Measurements from ENCODE around the gene SLC5A2.
"Not testable (repeated sequence)": the region's sequence is repeated elsewhere in the genome, so short reads cannot be mapped to it uniquely, and the experiment has no call there.

Gene SLC5A2

GRCh38 chr16:31521368-31521767 is 38.4 kb downstream of the SLC5A2 start:
- no peaks in the 10 kb centered on the region for H3K4me1 ChIP-seq (ENCODE audit: control insufficient read depth, insufficient read depth, low read length)
- TF ChIP-seq HOXD13 (CRISPR knock-in tag; IDR thresholded peaks at IDR 0.05; ENCODE audit: borderline replicate concordance) (no peak), ZNF639 (tag by site-specific recombination; IDR thresholded peaks at IDR 0.05) (no peak), ZNF654 (tag by site-specific recombination; IDR thresholded peaks at IDR 0.05; ENCODE audit: low read depth) (no peak), GLIS1 (tag by site-specific recombination; IDR thresholded peaks at IDR 0.05) (no peak), ZNF664 (tag by site-specific recombination; IDR thresholded peaks at IDR 0.05) (no peak)
- CTCF ChIA-PET = interaction anchor here (0.7 kb wide), 1 partner anchor 69 kb away, joined by 3 read pairs; no protein-coding TSS in a partner anchor
- no peaks in the 10 kb centered on the region for H3K9me3 ChIP-seq (ENCODE audit: control insufficient read depth, insufficient read depth, low read depth, low read length)
- no peak overlapping the region for H3K4me3 ChIP-seq (ENCODE audit: low read depth, low read length)
- POLR2A ChIA-PET = no interaction called here
- no peak overlapping the region for H3K27ac ChIP-seq (ENCODE audit: extremely low read depth, low read depth, low read length)
- H3K36me3 ChIP-seq (ENCODE audit: control insufficient read depth in 2 of 2, insufficient read depth in 1 of 2, low read length in 2 of 2) = no peaks in the 10 kb centered on the region

GRCh38 chr16:31522071-31522470 is 39.1 kb downstream of the SLC5A2 start:
- Histone ChIP-seq H3K4me1 (ENCODE audit: control insufficient read depth, insufficient read depth, low read length) (no peaks in the 10 kb centered on the region), H3K4me3 (ENCODE audit: low read depth, low read length) (no peak overlapping the region), H3K27ac (ENCODE audit: extremely low read depth, low read depth, low read length) (no peak overlapping the region), H3K9me3 (ENCODE audit: control insufficient read depth, insufficient read depth, low read depth, low read length) (no peaks in the 10 kb centered on the region), H3K36me3 (ENCODE audit: control insufficient read depth in 2 of 2, insufficient read depth in 1 of 2, low read length in 2 of 2) (no peaks in the 10 kb centered on the region)
- ChIA-PET POLR2A (interaction anchor here (0.6 kb wide), 1 partner anchor 14 kb away, joined by 3 read pairs; the partner anchor contains the start of gene RUSF1), CTCF (no interaction called here)
- TF ChIP-seq ZNF335 (tag by site-specific recombination; conservative IDR thresholded peaks at IDR 0.05) (no peak), TSHZ1 (tag by site-specific recombination; IDR thresholded peaks at IDR 0.05; ENCODE audit: borderline replicate concordance) (no peak), ZNF175 (tag by site-specific recombination; IDR thresholded peaks at IDR 0.05) (no peak), ZNF768 (tag by site-specific recombination; IDR thresholded peaks at IDR 0.05) (no peak), ZNF654 (tag by site-specific recombination; IDR thresholded peaks at IDR 0.05; ENCODE audit: low read depth) (no peak), ZNF488 (tag by site-specific recombination; IDR thresholded peaks at IDR 0.05) (no peak), ZNF701 (tag by site-specific recombination; IDR thresholded peaks at IDR 0.05) (no peak)

- CTCF ChIA-PET; H3K4me3 ChIP-seq (ENCODE audit: low read depth, low read length); POLR2A ChIA-PET; H3K27ac ChIP-seq (ENCODE audit: extremely low read depth, low read depth, low read length); H3K36me3 ChIP-seq (ENCODE audit: control insufficient read depth in 2 of 2, insufficient read depth in 1 of 2, low read length in 2 of 2); H3K4me1 ChIP-seq (ENCODE audit: control insufficient read depth, insufficient read depth, low read length); H3K9me3 ChIP-seq (ENCODE audit: control insufficient read depth, insufficient read depth, low read depth, low read length): not testable (repeated sequence)
These were observed 40.8 kb downstream of the SLC5A2 start for GRCh38 chr16:31523768-31524167.

- no peak overlapping the region for H3K4me3 ChIP-seq (ENCODE audit: low read depth, low read length)
- no peaks in the 10 kb centered on the region for H3K9me3 ChIP-seq (ENCODE audit: control insufficient read depth, insufficient read depth, low read depth, low read length)
- H3K27ac ChIP-seq (ENCODE audit: extremely low read depth, low read depth, low read length) = no peak overlapping the region
- H3K36me3 ChIP-seq (ENCODE audit: control insufficient read depth in 2 of 2, insufficient read depth in 1 of 2, low read length in 2 of 2) = no peaks in the 10 kb centered on the region
- H3K4me1 ChIP-seq (ENCODE audit: control insufficient read depth, insufficient read depth, low read length) = no peaks in the 10 kb centered on the region
- ChIA-PET CTCF (no interaction called here), POLR2A (no interaction called here)
- TF ChIP-seq ZNF19 (tag by site-specific recombination; IDR thresholded peaks at IDR 0.05; ENCODE audit: low read depth) = no peak
- TF ChIP-seq ZNF768 (tag by site-specific recombination; IDR thresholded peaks at IDR 0.05) = no peak
- TF ChIP-seq ZNF26 (tag by site-specific recombination; IDR thresholded peaks at IDR 0.05) = no peak
- TF ChIP-seq ZNF488 (tag by site-specific recombination; IDR thresholded peaks at IDR 0.05) = no peak
- no peak for TF ChIP-seq ZEB2 (tag by site-specific recombination; IDR thresholded peaks at IDR 0.05)
- no peak for TF ChIP-seq ZNF549 (tag by site-specific recombination; IDR thresholded peaks at IDR 0.05)
These were observed 42.2 kb downstream of the SLC5A2 start for GRCh38 chr16:31525113-31525512.
